Loucy (cell line): ENCODE data around the gene TBX21.

Experiments
- CTCF ChIP-seq: fragments of 200-600 bp; sonication (generic); conservative IDR thresholded peaks from 2 replicates; pipeline ENCODE4 v1.5.1; 2014; ENCODE audit warnings: mild to moderate bottlenecking, antibody characterized with exemption, low read length
- EZH2phosphoT487 ChIP-seq: fragments of 200-600 bp; IDR thresholded peaks from 2 replicates; pipeline ENCODE4 v1.6.1; 2018; ENCODE audit warnings: antibody characterized with exemption, mild to moderate bottlenecking, moderate library complexity, borderline replicate concordance

- no peak for TF ChIP-seq CTCF
- no peak for TF ChIP-seq EZH2phosphoT487
Measured at GRCh38 chr17:47703191-47703591, 29.8 kb upstream of the TBX21 start.
